ENCODE measurements around the gene MYOF.
"Not testable (repeated sequence)": the region's sequence is repeated elsewhere in the genome, so short reads cannot be mapped to it uniquely, and the experiment has no call there.

Gene MYOF

DNA sequence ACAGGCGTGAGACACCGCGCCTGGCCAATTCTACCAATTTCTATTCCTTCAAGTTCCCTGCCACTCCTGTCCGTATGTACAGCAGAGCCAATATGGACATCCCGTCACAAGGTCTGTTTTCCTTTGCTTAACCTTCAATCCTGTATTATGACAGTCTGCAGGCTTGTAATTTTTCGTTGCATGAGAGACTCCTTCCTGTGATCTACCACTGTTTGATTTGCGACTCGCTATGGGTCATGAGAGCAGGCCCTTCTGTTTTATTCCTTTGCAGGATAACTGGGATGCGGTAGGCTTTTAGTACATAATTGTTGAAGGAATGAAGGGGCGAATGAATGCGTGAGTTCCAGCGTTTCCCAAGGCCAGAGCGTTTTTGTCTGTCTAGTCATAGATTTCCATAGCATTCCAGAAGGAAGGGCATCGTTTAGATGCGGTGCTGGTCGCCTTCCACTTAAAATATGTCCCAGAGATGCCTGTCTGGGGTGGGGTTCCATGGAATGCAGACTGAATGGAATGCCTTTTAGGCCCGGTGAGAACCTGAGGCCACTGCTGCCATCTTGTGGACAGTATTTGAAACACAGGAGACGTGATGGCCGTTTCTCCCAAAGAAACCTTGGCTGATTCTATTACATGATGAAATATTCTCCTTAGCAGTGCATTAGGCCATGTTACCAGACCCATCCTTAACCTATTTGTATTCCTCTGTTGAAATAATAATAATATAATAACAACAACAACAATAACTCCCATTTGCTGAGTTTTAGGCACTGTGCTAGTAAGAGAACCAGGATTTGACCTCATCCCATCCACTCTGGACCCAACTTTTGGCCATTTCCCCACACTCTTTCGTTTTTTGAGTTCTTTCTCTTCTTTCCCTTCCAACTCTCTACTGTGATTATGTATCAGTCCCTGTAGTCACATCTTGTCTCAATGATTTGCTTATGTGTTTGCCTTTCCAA is 193.2 kb downstream of the MYOF start:
- Histone ChIP-seq H3K4me1 (ENCODE audit: control insufficient read depth, insufficient read depth, low read length) (peaks cover 5% of the 10 kb centered on the region), H3K9me3 (ENCODE audit: control insufficient read depth, insufficient read depth, low read length) (no peaks in the 10 kb centered on the region), H3K4me3 (ENCODE audit: low read depth, low read length) (no peak overlapping the region), H3K36me3 (ENCODE audit: control insufficient read depth, insufficient read depth, low read length) (no peaks in the 10 kb centered on the region), H3K27ac (ENCODE audit: low read depth, low read length) (peak overlapping the region; percentile 88), H3K27me3 (ENCODE audit: control insufficient read depth, insufficient read depth, low read length) (no peaks in the 10 kb centered on the region), H3K9ac (ENCODE audit: low read depth, low read length) (peak overlapping the region; percentile 35; the same call in 1 of the 2 replicates)

DNA sequence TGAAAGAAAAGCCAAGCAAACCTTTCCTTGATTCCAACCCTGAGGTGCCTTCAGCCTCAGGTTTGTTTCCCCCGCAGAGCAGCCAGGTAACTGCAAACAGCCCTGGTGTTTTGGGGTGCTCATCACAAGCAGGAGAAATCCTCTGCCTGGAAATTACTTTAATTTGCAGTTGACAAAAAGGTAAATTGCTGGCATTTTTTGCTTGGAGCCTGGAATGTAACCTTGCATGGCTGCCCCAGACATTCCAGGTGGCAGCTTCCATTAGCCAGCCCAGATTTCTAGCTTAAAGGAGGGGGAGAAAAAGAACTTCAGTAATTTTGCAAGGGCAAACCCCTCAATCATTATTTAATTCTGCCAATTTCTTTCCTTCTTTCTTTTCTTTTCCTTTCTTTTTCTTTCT is 194.4 kb downstream of the MYOF start:
- H3K9ac ChIP-seq (ENCODE audit: low read depth, low read length), result peak overlapping the region; percentile 7; the same call in 1 of the 2 replicates
- H3K27me3 ChIP-seq (ENCODE audit: control insufficient read depth, insufficient read depth, low read length), result no peaks in the 10 kb centered on the region
- peaks cover 5% of the 10 kb centered on the region for H3K4me1 ChIP-seq (ENCODE audit: control insufficient read depth, insufficient read depth, low read length)
- no peaks in the 10 kb centered on the region for H3K36me3 ChIP-seq (ENCODE audit: control insufficient read depth, insufficient read depth, low read length)
- no peak overlapping the region for H3K4me3 ChIP-seq (ENCODE audit: low read depth, low read length)
- H3K27ac ChIP-seq (ENCODE audit: low read depth, low read length), result peak overlapping the region; percentile 71
- H3K9me3 ChIP-seq (ENCODE audit: control insufficient read depth, insufficient read depth, low read length), result no peaks in the 10 kb centered on the region

DNA sequence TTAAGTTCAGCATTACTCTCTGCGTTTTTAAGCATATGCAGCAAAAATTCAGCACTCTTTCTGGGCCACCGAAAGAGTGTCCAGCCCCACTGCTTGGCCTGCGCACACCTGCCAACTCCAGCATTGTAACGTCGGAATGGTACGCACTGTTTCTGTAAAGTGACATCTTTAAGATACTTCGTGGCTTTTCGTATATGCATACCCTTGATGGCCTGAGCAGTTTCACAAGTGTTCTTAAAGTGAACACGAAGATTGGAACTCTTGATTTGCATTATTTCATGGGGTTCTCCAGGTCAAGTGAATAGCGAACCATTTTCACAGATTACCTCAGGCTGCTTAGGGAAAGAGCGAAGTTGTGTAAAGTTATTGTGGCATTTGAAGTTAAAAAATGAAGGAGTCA is 197.9 kb downstream of the MYOF start:
- H3K4me1 ChIP-seq (ENCODE audit: control insufficient read depth, insufficient read depth, low read length), result peaks cover 28% of the 10 kb centered on the region
- not testable (repeated sequence) for H3K9me3 ChIP-seq (ENCODE audit: control insufficient read depth, insufficient read depth, low read length); H3K9ac ChIP-seq (ENCODE audit: low read depth, low read length); H3K4me3 ChIP-seq (ENCODE audit: low read depth, low read length); H3K27ac ChIP-seq (ENCODE audit: low read depth, low read length); H3K36me3 ChIP-seq (ENCODE audit: control insufficient read depth, insufficient read depth, low read length); H3K27me3 ChIP-seq (ENCODE audit: control insufficient read depth, insufficient read depth, low read length)

- peak overlapping the region; percentile 3; the same call in 1 of the 2 replicates for H3K4me3 ChIP-seq (ENCODE audit: low read depth, low read length)
- H3K36me3 ChIP-seq (ENCODE audit: control insufficient read depth, insufficient read depth, low read length), result no peaks in the 10 kb centered on the region
- H3K9me3 ChIP-seq (ENCODE audit: control insufficient read depth, insufficient read depth, low read length), result 0 out of 2 replicates have a peak, but pooled peaks cover 2% of the 10 kb centered on the region
- peak overlapping the region; percentile 100 for H3K27ac ChIP-seq (ENCODE audit: low read depth, low read length)
- peaks cover 24% of the 10 kb centered on the region for H3K4me1 ChIP-seq (ENCODE audit: control insufficient read depth, insufficient read depth, low read length)
- H3K27me3 ChIP-seq (ENCODE audit: control insufficient read depth, insufficient read depth, low read length), result no peaks in the 10 kb centered on the region
- H3K9ac ChIP-seq (ENCODE audit: low read depth, low read length), result peak overlapping the region; percentile 41
Measured at GRCh38 chr10:93281367-93281720, 200.8 kb downstream of the MYOF start.

DNA sequence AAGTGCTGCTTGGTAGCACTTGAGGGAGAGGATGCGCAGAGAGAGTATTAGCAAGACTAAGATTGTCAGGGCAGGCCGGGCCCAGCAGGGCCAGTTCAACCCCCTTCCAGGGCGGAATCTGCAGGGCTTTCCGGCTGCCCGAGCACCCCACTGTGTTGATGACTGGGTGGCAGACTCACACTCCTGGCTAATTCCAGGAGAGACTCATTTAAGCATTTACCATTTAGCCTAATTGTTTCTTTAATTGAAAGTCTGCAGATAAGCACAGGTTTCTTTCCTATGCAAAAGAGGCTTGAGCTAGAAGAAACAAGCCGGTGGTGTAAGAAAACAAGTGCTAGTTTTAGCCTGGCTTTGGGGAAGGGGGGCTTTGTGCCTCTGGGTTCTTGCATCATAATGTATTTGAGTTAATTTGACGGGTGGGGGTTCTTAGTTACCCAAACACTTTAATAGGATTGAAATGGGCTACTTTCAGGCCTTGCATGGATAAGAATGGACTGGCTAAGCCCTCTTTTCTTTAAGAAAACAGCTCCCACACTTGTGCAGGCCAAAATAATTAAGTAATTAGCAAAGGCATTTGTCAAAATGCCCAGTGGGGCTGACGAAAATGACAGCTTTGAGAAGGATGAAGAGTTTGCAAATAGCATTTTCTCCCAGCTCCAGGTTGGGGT is 201.3 kb downstream of the MYOF start:
- Histone ChIP-seq H3K4me1 (ENCODE audit: control insufficient read depth, insufficient read depth, low read length) (peaks cover 24% of the 10 kb centered on the region), H3K4me3 (ENCODE audit: low read depth, low read length) (peak overlapping the region; percentile 29; the same call in 1 of the 2 replicates), H3K27me3 (ENCODE audit: control insufficient read depth, insufficient read depth, low read length) (no peaks in the 10 kb centered on the region), H3K9me3 (ENCODE audit: control insufficient read depth, insufficient read depth, low read length) (0 out of 2 replicates have a peak, but pooled peaks cover 2% of the 10 kb centered on the region), H3K27ac (ENCODE audit: low read depth, low read length) (peak overlapping the region; percentile 100), H3K36me3 (ENCODE audit: control insufficient read depth, insufficient read depth, low read length) (no peaks in the 10 kb centered on the region), H3K9ac (ENCODE audit: low read depth, low read length) (peak overlapping the region; percentile 71)

GRCh38 chr10:93280121-93280698 is 201.9 kb downstream of the MYOF start:
- H3K9me3 ChIP-seq (ENCODE audit: control insufficient read depth, insufficient read depth, low read length), result 0 out of 2 replicates have a peak, but pooled peaks cover 2% of the 10 kb centered on the region
- H3K4me3 ChIP-seq (ENCODE audit: low read depth, low read length), result peak overlapping the region; percentile 29; the same call in 1 of the 2 replicates
- H3K27me3 ChIP-seq (ENCODE audit: control insufficient read depth, insufficient read depth, low read length), result no peaks in the 10 kb centered on the region
- H3K4me1 ChIP-seq (ENCODE audit: control insufficient read depth, insufficient read depth, low read length), result peaks cover 24% of the 10 kb centered on the region
- peak overlapping the region; percentile 100 for H3K27ac ChIP-seq (ENCODE audit: low read depth, low read length)
- no peaks in the 10 kb centered on the region for H3K36me3 ChIP-seq (ENCODE audit: control insufficient read depth, insufficient read depth, low read length)
- peak overlapping the region; percentile 71 for H3K9ac ChIP-seq (ENCODE audit: low read depth, low read length)

DNA sequence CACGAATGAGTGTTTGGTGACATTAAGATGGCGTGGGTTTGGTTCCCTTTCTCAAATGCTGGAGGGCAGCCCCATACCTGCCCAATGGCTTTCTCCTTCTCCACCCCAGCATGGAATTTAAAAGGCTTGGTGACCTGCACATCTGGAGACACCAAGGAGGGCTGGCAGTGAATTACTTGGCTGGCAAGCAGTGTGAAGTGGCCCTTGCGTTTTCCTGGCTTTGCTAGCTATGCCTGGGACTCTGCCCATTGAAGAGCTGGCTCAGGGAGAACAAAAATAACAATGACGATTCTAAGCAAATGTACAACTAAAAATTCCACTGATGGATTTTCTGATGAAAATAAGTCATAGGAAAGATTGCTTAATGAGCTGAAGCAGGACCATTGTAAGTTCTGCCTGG is 204.8 kb downstream of the MYOF start:
- H3K9ac ChIP-seq (ENCODE audit: low read depth, low read length), result no peak overlapping the region
- H3K4me1 ChIP-seq (ENCODE audit: control insufficient read depth, insufficient read depth, low read length), result peaks cover 32% of the 10 kb centered on the region
- H3K27me3 ChIP-seq (ENCODE audit: control insufficient read depth, insufficient read depth, low read length), result no peaks in the 10 kb centered on the region
- no peak overlapping the region for H3K27ac ChIP-seq (ENCODE audit: low read depth, low read length)
- H3K4me3 ChIP-seq (ENCODE audit: low read depth, low read length), result no peak overlapping the region
- no peaks in the 10 kb centered on the region for H3K36me3 ChIP-seq (ENCODE audit: control insufficient read depth, insufficient read depth, low read length)
- 0 out of 2 replicates have a peak, but pooled peaks cover 2% of the 10 kb centered on the region for H3K9me3 ChIP-seq (ENCODE audit: control insufficient read depth, insufficient read depth, low read length)

- H3K4me1 ChIP-seq (ENCODE audit: control insufficient read depth, insufficient read depth, low read length), result peaks cover 15% of the 10 kb centered on the region
- no peaks in the 10 kb centered on the region for H3K27me3 ChIP-seq (ENCODE audit: control insufficient read depth, insufficient read depth, low read length)
- no peak overlapping the region for H3K9ac ChIP-seq (ENCODE audit: low read depth, low read length)
- H3K9me3 ChIP-seq (ENCODE audit: control insufficient read depth, insufficient read depth, low read length), result peaks cover 8% of the 10 kb centered on the region
- peak overlapping the region; percentile 96 for H3K27ac ChIP-seq (ENCODE audit: low read depth, low read length)
- no peaks in the 10 kb centered on the region for H3K36me3 ChIP-seq (ENCODE audit: control insufficient read depth, insufficient read depth, low read length)
- H3K4me3 ChIP-seq (ENCODE audit: low read depth, low read length), result no peak overlapping the region
Measured at GRCh38 chr10:93274419-93274818, 207.7 kb downstream of the MYOF start.

DNA sequence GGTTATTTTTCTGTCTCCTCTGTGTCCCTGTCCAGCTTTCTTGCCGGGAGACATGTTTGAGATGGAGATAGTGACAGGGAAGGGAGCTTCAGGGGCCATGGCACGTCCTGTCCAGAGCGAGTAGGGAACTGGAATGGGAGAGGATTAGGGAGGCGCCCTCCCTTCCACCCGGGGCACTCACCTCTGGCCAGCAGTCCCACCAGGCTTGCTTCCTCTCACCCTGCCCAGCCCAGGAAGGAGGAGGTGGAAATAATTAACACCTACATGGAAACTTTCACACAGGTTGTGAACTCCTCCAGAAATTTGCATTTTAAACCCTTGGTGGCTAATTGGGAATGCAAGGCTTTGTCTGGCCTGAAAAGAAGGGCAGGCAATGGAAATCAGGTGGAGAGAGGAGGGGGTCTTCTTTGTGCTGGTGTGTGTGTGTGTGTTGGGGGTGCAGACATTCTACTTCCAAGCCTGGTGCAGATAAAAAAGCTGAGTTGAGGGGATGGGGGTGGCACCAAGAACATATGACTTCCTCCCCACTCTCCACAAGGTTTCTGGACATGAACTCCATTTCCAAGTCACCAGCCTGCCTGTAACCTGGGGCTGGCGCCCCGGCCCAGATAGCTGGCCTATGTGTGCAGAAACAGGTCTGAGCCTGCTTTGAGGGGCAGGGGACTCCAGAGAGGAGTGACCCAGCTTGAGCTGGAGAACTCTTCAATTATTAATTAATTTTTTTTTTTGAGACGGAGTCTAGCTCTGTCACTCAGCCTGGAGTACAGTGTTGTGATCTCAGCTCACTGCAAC is 209.1 kb downstream of the MYOF start:
- Histone ChIP-seq H3K9me3 (ENCODE audit: control insufficient read depth, insufficient read depth, low read length) (peaks cover 20% of the 10 kb centered on the region), H3K27me3 (ENCODE audit: control insufficient read depth, insufficient read depth, low read length) (no peaks in the 10 kb centered on the region), H3K36me3 (ENCODE audit: control insufficient read depth, insufficient read depth, low read length) (no peaks in the 10 kb centered on the region), H3K4me1 (ENCODE audit: control insufficient read depth, insufficient read depth, low read length) (peaks cover 15% of the 10 kb centered on the region), H3K9ac (ENCODE audit: low read depth, low read length) (peak overlapping the region; percentile 28), H3K27ac (ENCODE audit: low read depth, low read length) (peak overlapping the region; percentile 96), H3K4me3 (ENCODE audit: low read depth, low read length) (peak overlapping the region; percentile 14; the same call in 1 of the 2 replicates)

DNA sequence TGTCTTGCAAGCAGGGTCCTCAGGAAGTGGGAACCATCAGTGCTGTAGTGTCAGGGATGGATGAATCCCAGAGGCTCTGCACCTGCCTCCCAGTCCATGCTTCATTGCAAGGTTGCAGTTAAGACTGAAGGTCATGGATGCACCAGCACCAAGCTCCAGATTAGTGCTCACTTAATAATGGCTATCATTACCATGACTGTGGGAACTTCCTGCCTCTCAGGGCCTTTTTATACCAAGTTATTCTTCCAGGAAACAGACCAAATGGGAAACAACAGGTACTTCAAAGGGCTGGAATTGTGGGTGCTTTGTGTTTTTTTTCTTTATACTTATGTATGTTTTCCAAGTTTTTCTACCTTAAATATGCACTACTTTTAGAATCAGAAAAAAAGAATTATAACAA is 210.8 kb downstream of the MYOF start:
- H3K36me3 ChIP-seq (ENCODE audit: control insufficient read depth, insufficient read depth, low read length), result no peaks in the 10 kb centered on the region
- peak overlapping the region; percentile 40 for H3K27ac ChIP-seq (ENCODE audit: low read depth, low read length)
- H3K4me3 ChIP-seq (ENCODE audit: low read depth, low read length), result no peak overlapping the region
- H3K9ac ChIP-seq (ENCODE audit: low read depth, low read length), result no peak overlapping the region
- H3K9me3 ChIP-seq (ENCODE audit: control insufficient read depth, insufficient read depth, low read length), result peaks cover 22% of the 10 kb centered on the region
- peaks cover 15% of the 10 kb centered on the region for H3K4me1 ChIP-seq (ENCODE audit: control insufficient read depth, insufficient read depth, low read length)
- H3K27me3 ChIP-seq (ENCODE audit: control insufficient read depth, insufficient read depth, low read length), result no peaks in the 10 kb centered on the region
